PC-3 (cell line): Measurements from ENCODE around the gene PRXL2A. TPM values are rescaled to one million over a fixed set of nuclear protein-coding genes. Genes with fewer than 3 reads are reported as not detected.

Experiments
- ATAC-seq: fragments of 200-7000 bp; cut with Tn5 transposase; 2 replicates; pipeline ENCODE4 v1.9.1; 2020; ENCODE audit warnings: mild to moderate bottlenecking, moderate library complexity
- BruUV-seq: library from RNA; stranded (reverse); fragments of 400-500 nt; replicated peaks from 2 replicates; lab custom pipeline; 2021; lab: Mats Ljungman, UMichigan
- CTCF ChIA-PET: fragments of 300-600 bp; sonication (Branson Sonifier 250); formaldehyde crosslinking; loops from one replicate; lab custom pipeline; 2022; ENCODE audit warnings: antibody characterized with exemption; lab: Charles Lee
- POLR2A ChIA-PET: fragments of 300-600 bp; sonication (Branson Sonifier 250); formaldehyde crosslinking; loops from one replicate; lab custom pipeline; 2022; ENCODE audit warnings: antibody characterized with exemption; ENCODE audit not compliant: unreplicated experiment; lab: Charles Lee
- DNase-seq: peaks from one replicate; pipeline ENCODE4 v3.0.0-alpha.2; 2015
- H2AFZ ChIP-seq: fragments of 300-600 bp; sonication (generic); 2 replicates; pipeline ENCODE4 v1.6.0; 2016; ENCODE audit warnings: antibody characterized with exemption, low read length
- H3F3A ChIP-seq: fragments of 300-600 bp; sonication (generic); one replicate; pipeline ENCODE4 v1.6.0; 2017; ENCODE audit warnings: antibody characterized with exemption, low read length, control low read depth, mild to moderate bottlenecking; ENCODE audit not compliant: unreplicated experiment
- H3K27ac ChIP-seq: fragments of 300-600 bp; sonication (generic); 2 replicates; pipeline ENCODE4 v1.5.1; 2016; ENCODE audit warnings: mild to moderate bottlenecking, low read length
- H3K27me3 ChIP-seq: fragments of 300-600 bp; sonication (generic); 2 replicates; pipeline ENCODE4 v1.6.1; 2016; ENCODE audit warnings: low read length, mixed read lengths
- H3K36me3 ChIP-seq: fragments of 300-600 bp; sonication (generic); 2 replicates; pipeline ENCODE4 v1.6.1; 2016; ENCODE audit warnings: low read depth, mixed run types, low read length, mixed read lengths
- H3K4me1 ChIP-seq: fragments of 300-600 bp; sonication (generic); 2 replicates; pipeline ENCODE4 v1.5.1; 2016; ENCODE audit warnings: low read length; ENCODE audit not compliant: insufficient read depth
- H3K4me2 ChIP-seq: fragments of 300-600 bp; sonication (generic); 2 replicates; pipeline ENCODE4 v1.6.0; 2016; ENCODE audit warnings: low read length
- H3K4me3 ChIP-seq: fragments of 300-600 bp; sonication (generic); 2 replicates; pipeline ENCODE4 v1.5.1; 2016; ENCODE audit warnings: mild to moderate bottlenecking, low read length, mixed read lengths
- H3K79me2 ChIP-seq: fragments of 300-600 bp; sonication (generic); 2 replicates; pipeline ENCODE4 v1.6.1; 2017; ENCODE audit warnings: low read length, mixed read lengths
- H3K9ac ChIP-seq: fragments of 300-600 bp; sonication (generic); 2 replicates; pipeline ENCODE4 v1.6.0; 2016; ENCODE audit warnings: mild to moderate bottlenecking, low read length
- H3K9me2 ChIP-seq: fragments of 300-600 bp; sonication (generic); replicated peaks from 2 replicates; pipeline ENCODE4 v1.6.1; 2016; ENCODE audit warnings: mixed run types, low read length, mixed read lengths
- H3K9me3 ChIP-seq: fragments of 300-600 bp; sonication (generic); 2 replicates; pipeline ENCODE4 v1.6.1; 2016; ENCODE audit warnings: low read length, mixed read lengths
- H4K20me1 ChIP-seq: fragments of 300-600 bp; sonication (generic); 2 replicates; pipeline ENCODE4 v1.6.1; 2016; ENCODE audit warnings: low read length, mixed read lengths
- CTCF ChIP-seq: fragments of 300-600 bp; sonication (generic); conservative IDR thresholded peaks from 2 replicates; pipeline ENCODE4 v1.5.1; 2017; ENCODE audit warnings: antibody characterized with exemption, low read depth, mild to moderate bottlenecking, low read length
- EZH2 ChIP-seq: fragments of 300-600 bp; sonication (generic); IDR thresholded peaks from one replicate; pipeline ENCODE4 v1.6.1; 2017; ENCODE audit warnings: antibody characterized with exemption, mild to moderate bottlenecking, low read length; ENCODE audit not compliant: unreplicated experiment
- EZH2phosphoT487 ChIP-seq: fragments of 300-600 bp; sonication (generic); IDR thresholded peaks from 2 replicates; pipeline ENCODE4 v1.6.1; 2018; ENCODE audit warnings: mild to moderate bottlenecking, antibody characterized with exemption, low read length, borderline replicate concordance
- intact Hi-C: fragments of 100-400 bp; cut with micrococcal nuclease; formaldehyde crosslinking; loops from 2 replicates; pipeline ENCODE4 v1.9.0; 2023
- total RNA-seq: library from RNA; depleted of rRNA; stranded (reverse); fragments of >200 nt; gene quantifications from 2 replicates; pipeline ENCODE4 v1.2.3, GENCODE V29; 2014

Gene PRXL2A
- total RNA-seq, 1 experiment from 2014 or later = not detected

- intact Hi-C loops = no loop called here
- Histone ChIP-seq H3K27ac (no peak overlapping the region), H3K4me3 (no peak overlapping the region), H4K20me1 (no peaks in the 10 kb centered on the region), H3K9me3 (no peaks in the 10 kb centered on the region), H2AFZ (no peak overlapping the region), H3K9ac (no peak overlapping the region), H3K9me2 (no peaks in the 10 kb centered on the region), H3F3A (no peaks in the 10 kb centered on the region), H3K4me1 (no peaks in the 10 kb centered on the region), H3K79me2 (no peaks in the 10 kb centered on the region), H3K36me3 (no peaks in the 10 kb centered on the region), H3K4me2 (no peak overlapping the region), H3K27me3 (no peaks in the 10 kb centered on the region)
- no TSS peak for BruUV-seq
- CTCF ChIA-PET = no interaction called here
- ATAC-seq (no peak), DNase-seq (no peak)
- POLR2A ChIA-PET = no interaction called here
- TF ChIP-seq EZH2 = no peak
- TF ChIP-seq EZH2phosphoT487 = no peak
- no peak for TF ChIP-seq CTCF
Observed at GRCh38 chr10:80405035-80405434, 3.3 kb upstream of the PRXL2A start.

GRCh38 chr10:80405626-80406025 is 2.7 kb upstream of the PRXL2A start:
- Histone ChIP-seq H3K27me3 (no peaks in the 10 kb centered on the region), H3K4me3 (no peak overlapping the region), H3K9ac (no peak overlapping the region), H3F3A (no peaks in the 10 kb centered on the region), H2AFZ (no peak overlapping the region), H4K20me1 (no peaks in the 10 kb centered on the region), H3K4me1 (no peaks in the 10 kb centered on the region), H3K27ac (no peak overlapping the region), H3K4me2 (no peak overlapping the region), H3K9me2 (no peaks in the 10 kb centered on the region), H3K9me3 (no peaks in the 10 kb centered on the region), H3K36me3 (no peaks in the 10 kb centered on the region), H3K79me2 (no peaks in the 10 kb centered on the region)
- CTCF ChIA-PET = no interaction called here
- POLR2A ChIA-PET = no interaction called here
- no TSS peak for BruUV-seq
- TF ChIP-seq CTCF (no peak), EZH2phosphoT487 (no peak), EZH2 (no peak)
- intact Hi-C loops = no loop called here
- DNase-seq = no peak
- no peak for ATAC-seq

GRCh38 chr10:80406204-80406603 is 2.1 kb upstream of the PRXL2A start:
- DNase-seq (no peak), ATAC-seq (no peak)
- H3K4me2 ChIP-seq = no peak overlapping the region
- no peak overlapping the region for H3K4me3 ChIP-seq
- H3K27me3 ChIP-seq = no peaks in the 10 kb centered on the region
- no TSS peak for BruUV-seq
- no peaks in the 10 kb centered on the region for H3K4me1 ChIP-seq
- no peaks in the 10 kb centered on the region for H3K9me3 ChIP-seq
- no peak overlapping the region for H3K9ac ChIP-seq
- no peaks in the 10 kb centered on the region for H3K9me2 ChIP-seq
- no peak overlapping the region for H2AFZ ChIP-seq
- H3F3A ChIP-seq = no peaks in the 10 kb centered on the region
- H4K20me1 ChIP-seq = no peaks in the 10 kb centered on the region
- TF ChIP-seq EZH2 = no peak
- no peak overlapping the region for H3K27ac ChIP-seq
- CTCF ChIA-PET = no interaction called here
- H3K79me2 ChIP-seq = no peaks in the 10 kb centered on the region
- intact Hi-C loops = no loop called here
- POLR2A ChIA-PET = no interaction called here
- no peaks in the 10 kb centered on the region for H3K36me3 ChIP-seq
